Chondrocyte (in vitro differentiated cells): ENCODE results near the gene DLG2. TPM values are rescaled to one million over a fixed set of nuclear protein-coding genes. Genes with fewer than 3 reads are reported as not detected.

ENCODE experiments used
- DNase-seq: peaks from one replicate; pipeline ENCODE4 v3.0.0; 2021; ENCODE audit warnings: mixed read lengths, low spot score
- H3K27ac Mint-ChIP-seq: one replicate; pipeline ENCODE4 v1.8.0; 2021; ENCODE audit warnings: mild to moderate bottlenecking, moderate library complexity, mixed read lengths; ENCODE audit not compliant: unreplicated experiment
- H3K27me3 Mint-ChIP-seq: 2 replicates; pipeline ENCODE4 v1.8.0; 2021; ENCODE audit warnings: low read depth, mixed read lengths
- H3K36me3 Mint-ChIP-seq: 2 replicates; pipeline ENCODE4 v1.8.0; 2021; ENCODE audit warnings: low read depth, mixed read lengths
- H3K4me1 Mint-ChIP-seq: 2 replicates; pipeline ENCODE4 v1.8.0; 2021; ENCODE audit warnings: low read depth, mild to moderate bottlenecking, mixed read lengths
- H3K4me3 Mint-ChIP-seq: one replicate; pipeline ENCODE4 v1.8.0; 2021; ENCODE audit warnings: mild to moderate bottlenecking, moderate library complexity, mixed read lengths; ENCODE audit not compliant: unreplicated experiment
- H3K9me3 Mint-ChIP-seq: 2 replicates; pipeline ENCODE4 v1.8.0; 2021; ENCODE audit warnings: low read depth, mixed read lengths
- total RNA-seq: library from RNA; stranded (reverse); gene quantifications from 3 replicates; pipeline ENCODE4 v1.2.1, GENCODE V29; 2021
- TF ChIP-seq, protein P1 (sequence below): fragments of 200-600 bp; sonication (generic); IDR thresholded peaks from 2 replicates; pipeline ENCODE4 v1.5.0; 2021; ENCODE audit warnings: antibody characterized with exemption, mild to moderate bottlenecking, moderate library complexity

The DLG2 gene
- total RNA-seq, 1 donor from 2014 or later, result 1.3 TPM

- H3K27ac Mint-ChIP-seq, result no peak overlapping the region
- DNase-seq, result no peak
- no peaks in the 10 kb centered on the region for H3K4me1 Mint-ChIP-seq
- H3K9me3 Mint-ChIP-seq, result no peaks in the 10 kb centered on the region
- TF ChIP-seq, protein P1, sequence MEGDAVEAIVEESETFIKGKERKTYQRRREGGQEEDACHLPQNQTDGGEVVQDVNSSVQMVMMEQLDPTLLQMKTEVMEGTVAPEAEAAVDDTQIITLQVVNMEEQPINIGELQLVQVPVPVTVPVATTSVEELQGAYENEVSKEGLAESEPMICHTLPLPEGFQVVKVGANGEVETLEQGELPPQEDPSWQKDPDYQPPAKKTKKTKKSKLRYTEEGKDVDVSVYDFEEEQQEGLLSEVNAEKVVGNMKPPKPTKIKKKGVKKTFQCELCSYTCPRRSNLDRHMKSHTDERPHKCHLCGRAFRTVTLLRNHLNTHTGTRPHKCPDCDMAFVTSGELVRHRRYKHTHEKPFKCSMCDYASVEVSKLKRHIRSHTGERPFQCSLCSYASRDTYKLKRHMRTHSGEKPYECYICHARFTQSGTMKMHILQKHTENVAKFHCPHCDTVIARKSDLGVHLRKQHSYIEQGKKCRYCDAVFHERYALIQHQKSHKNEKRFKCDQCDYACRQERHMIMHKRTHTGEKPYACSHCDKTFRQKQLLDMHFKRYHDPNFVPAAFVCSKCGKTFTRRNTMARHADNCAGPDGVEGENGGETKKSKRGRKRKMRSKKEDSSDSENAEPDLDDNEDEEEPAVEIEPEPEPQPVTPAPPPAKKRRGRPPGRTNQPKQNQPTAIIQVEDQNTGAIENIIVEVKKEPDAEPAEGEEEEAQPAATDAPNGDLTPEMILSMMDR, result no peak
- no peak overlapping the region for H3K4me3 Mint-ChIP-seq
- H3K27me3 Mint-ChIP-seq, result peaks cover 18% of the 10 kb centered on the region
- H3K36me3 Mint-ChIP-seq, result no peaks in the 10 kb centered on the region
Measured at GRCh38 chr11:83818349-83818748, 1808.8 kb downstream of the DLG2 start.

DNA sequence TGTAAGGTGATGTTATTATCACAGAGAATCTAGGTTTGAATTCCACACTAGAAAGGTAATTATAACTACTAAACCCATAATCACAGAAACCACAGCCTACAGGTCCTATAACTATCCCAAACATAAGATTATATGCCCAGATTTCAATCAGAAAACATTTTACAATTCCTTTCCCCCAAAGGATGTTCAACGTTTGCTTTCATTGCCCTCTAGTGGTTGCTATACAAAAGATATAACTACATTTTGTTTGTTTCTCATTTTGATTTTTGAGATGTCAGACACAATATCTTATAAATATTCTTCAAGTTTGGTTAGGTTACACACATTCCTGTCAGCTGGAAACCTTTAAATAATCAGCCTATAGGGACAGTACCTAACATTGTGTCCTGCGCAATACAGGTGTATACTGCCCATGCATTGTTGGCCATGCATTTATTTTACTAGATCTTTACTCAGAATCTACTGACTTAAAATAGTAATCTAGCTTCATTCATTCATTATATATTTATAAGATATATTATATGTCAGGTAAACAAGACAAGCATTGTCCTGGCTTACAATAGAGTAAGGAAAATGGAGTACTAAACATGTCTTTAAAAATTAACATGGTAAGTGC is 1810.5 kb downstream of the DLG2 start:
- no peaks in the 10 kb centered on the region for H3K4me1 Mint-ChIP-seq
- H3K4me3 Mint-ChIP-seq, result no peak overlapping the region
- no peak for DNase-seq
- TF ChIP-seq, protein P1, result peak; percentile 85
- no peaks in the 10 kb centered on the region for H3K36me3 Mint-ChIP-seq
- peaks cover 27% of the 10 kb centered on the region for H3K27me3 Mint-ChIP-seq
- H3K27ac Mint-ChIP-seq, result no peak overlapping the region
- no peaks in the 10 kb centered on the region for H3K9me3 Mint-ChIP-seq

- Mint-ChIP-seq H3K9me3 (no peaks in the 10 kb centered on the region), H3K4me3 (no peak overlapping the region), H3K4me1 (no peaks in the 10 kb centered on the region), H3K36me3 (no peaks in the 10 kb centered on the region), H3K27me3 (peaks cover 28% of the 10 kb centered on the region), H3K27ac (no peak overlapping the region)
- no peak for DNase-seq
- TF ChIP-seq, protein P1, result no peak
Measured at GRCh38 chr11:83815736-83816135, 1811.4 kb downstream of the DLG2 start.

DNA sequence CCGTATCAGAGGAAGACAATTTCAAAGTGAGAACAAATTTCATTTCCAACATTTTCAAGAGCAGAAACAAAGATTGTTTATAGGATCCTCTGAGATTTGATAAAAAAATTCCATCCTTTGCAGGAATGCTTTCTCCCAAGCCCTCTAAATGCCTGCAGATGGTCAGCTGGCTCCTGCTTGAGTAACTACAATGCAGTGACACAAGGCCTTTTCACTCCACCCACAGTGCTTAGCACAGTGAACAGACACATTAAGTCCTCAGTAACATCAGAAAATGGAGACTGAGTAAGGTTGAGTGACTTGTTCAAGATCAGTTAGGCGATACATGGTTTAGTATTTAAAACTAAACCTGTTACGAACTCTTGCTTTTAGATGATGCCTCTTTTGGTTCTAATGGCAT is 1813.8 kb downstream of the DLG2 start:
- Mint-ChIP-seq H3K36me3 (no peaks in the 10 kb centered on the region), H3K4me1 (no peaks in the 10 kb centered on the region)

DNA sequence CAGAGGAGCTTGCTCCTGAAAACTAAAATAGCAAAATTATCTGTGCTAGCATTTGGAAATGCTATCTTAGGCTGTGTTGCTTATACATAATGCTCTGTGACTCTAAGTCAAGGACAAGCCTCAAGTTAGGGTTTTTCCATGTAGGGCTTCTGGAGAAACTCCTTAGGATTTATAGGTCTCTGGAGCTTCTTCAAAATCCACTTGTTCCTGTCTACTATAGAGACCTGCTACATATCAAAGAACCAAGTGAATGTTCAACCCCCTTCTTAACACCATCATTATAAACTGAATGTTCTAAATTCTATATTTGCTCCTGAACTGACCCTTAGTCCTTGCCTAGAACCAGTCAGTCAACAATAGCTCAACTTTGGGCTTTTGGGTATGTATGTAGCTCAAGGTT is 1817.9 kb downstream of the DLG2 start:
- TF ChIP-seq, protein P1, result no peak
- Mint-ChIP-seq H3K27me3 (peaks cover 62% of the 10 kb centered on the region), H3K27ac (no peak overlapping the region), H3K4me3 (no peak overlapping the region), H3K36me3 (no peaks in the 10 kb centered on the region), H3K4me1 (no peaks in the 10 kb centered on the region), H3K9me3 (no peaks in the 10 kb centered on the region)
- no peak for DNase-seq

More for the DNA sequence above, 1813.8 kb downstream of the DLG2 start:
- H3K4me3 Mint-ChIP-seq, result no peak overlapping the region
- no peak overlapping the region for H3K27ac Mint-ChIP-seq
- no peak for DNase-seq
- H3K9me3 Mint-ChIP-seq, result no peaks in the 10 kb centered on the region
- peaks cover 43% of the 10 kb centered on the region for H3K27me3 Mint-ChIP-seq
- TF ChIP-seq, protein P1, result no peak
